ENCODE data around the gene NEBL. TPM values are rescaled to one million over a fixed set of nuclear protein-coding genes. Genes with fewer than 3 reads are reported as not detected.

NEBL gene
- total and polyA plus RNA-seq, 3 experiments from 2014 or later: 0.11 to 0.15 TPM; not detected in 1

DNA sequence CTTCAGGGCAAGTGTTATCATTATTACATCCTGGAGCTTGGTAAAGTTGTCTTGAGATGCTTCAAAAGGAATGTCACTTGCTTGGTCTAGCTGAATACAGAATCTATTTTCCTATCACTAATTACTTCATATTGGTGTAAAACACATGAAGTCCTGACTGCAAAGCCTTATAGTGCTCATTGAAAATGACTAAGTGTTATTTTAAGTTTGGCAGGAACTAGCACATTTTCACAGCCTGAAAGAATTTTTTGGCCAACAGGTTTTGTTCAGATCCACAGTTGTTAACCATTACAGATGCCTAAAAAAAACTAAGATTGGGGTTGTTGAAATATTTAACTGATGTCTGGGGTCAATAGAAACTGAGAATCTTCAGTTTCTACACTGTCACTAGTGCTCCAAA is 149.3 kb downstream of the NEBL start:
- no peak overlapping the region for H3K4me3 Mint-ChIP-seq
- H3K36me3 Mint-ChIP-seq: no peaks in the 10 kb centered on the region
- peaks cover 13 to 28% (median 19%) of the 10 kb centered on the region in 5 donors for H3K9me3 Mint-ChIP-seq
- Histone ChIP-seq H3K4me3 (ENCODE audit: low read length) (no peak overlapping the region), H3K9me3 (ENCODE audit: low read length) (no peaks in the 10 kb centered on the region), H3K27me3 (ENCODE audit: insufficient read depth, low read length, poor library complexity, severe bottlenecking) (no peaks in the 10 kb centered on the region), H3K4me1 (ENCODE audit: insufficient read depth, low read length) (no peaks in the 10 kb centered on the region), H3K27ac (ENCODE audit: low read depth, low read length) (no peak overlapping the region), H3K36me3 (ENCODE audit: insufficient read depth, low read length) (no peaks in the 10 kb centered on the region)
- no peaks in the 10 kb centered on the region for H3K4me1 Mint-ChIP-seq
- no peak overlapping the region for H3K27ac Mint-ChIP-seq
- no peaks in the 10 kb centered on the region for H3K27me3 Mint-ChIP-seq
- no peak for DNase-seq
- CTCF ChIA-PET: no interaction called here
- POLR2A ChIA-PET: no interaction called here

DNA sequence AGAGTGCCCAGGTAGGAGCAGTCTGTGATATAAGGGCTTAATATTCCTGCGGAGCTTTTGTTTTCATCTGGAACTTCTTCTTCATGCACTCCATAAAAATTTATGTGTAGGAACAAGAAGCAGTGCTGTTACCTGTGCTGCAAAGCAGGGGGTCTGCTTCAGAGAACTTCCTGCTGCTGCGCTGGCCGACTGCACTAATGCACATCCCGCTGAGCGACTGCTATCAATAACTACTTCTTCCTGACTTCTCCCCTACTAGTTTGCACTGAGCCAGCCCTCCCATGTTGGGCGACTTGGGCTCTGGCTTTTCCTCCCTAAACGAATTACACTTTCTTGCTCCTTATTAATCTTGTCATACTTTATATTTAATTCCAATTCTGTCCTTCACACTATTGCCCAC is 150.3 kb downstream of the NEBL start:
- Histone ChIP-seq H3K9me3 (ENCODE audit: low read length) (no peaks in the 10 kb centered on the region), H3K36me3 (ENCODE audit: insufficient read depth, low read length) (no peaks in the 10 kb centered on the region), H3K27ac (ENCODE audit: low read depth, low read length) (no peak overlapping the region), H3K4me1 (ENCODE audit: insufficient read depth, low read length) (no peaks in the 10 kb centered on the region), H3K4me3 (ENCODE audit: low read length) (no peak overlapping the region), H3K27me3 (ENCODE audit: insufficient read depth, low read length, poor library complexity, severe bottlenecking) (no peaks in the 10 kb centered on the region)
- no peaks in the 10 kb centered on the region for H3K27me3 Mint-ChIP-seq
- H3K4me3 Mint-ChIP-seq: no peak overlapping the region
- H3K4me1 Mint-ChIP-seq: no peaks in the 10 kb centered on the region
- DNase-seq: no peak
- H3K9me3 Mint-ChIP-seq: peaks cover 13 to 28% (median 19%) of the 10 kb centered on the region in 5 donors
- ChIA-PET CTCF (no interaction called here), POLR2A (no interaction called here)
- H3K36me3 Mint-ChIP-seq: no peaks in the 10 kb centered on the region
- H3K27ac Mint-ChIP-seq: no peak overlapping the region

DNA sequence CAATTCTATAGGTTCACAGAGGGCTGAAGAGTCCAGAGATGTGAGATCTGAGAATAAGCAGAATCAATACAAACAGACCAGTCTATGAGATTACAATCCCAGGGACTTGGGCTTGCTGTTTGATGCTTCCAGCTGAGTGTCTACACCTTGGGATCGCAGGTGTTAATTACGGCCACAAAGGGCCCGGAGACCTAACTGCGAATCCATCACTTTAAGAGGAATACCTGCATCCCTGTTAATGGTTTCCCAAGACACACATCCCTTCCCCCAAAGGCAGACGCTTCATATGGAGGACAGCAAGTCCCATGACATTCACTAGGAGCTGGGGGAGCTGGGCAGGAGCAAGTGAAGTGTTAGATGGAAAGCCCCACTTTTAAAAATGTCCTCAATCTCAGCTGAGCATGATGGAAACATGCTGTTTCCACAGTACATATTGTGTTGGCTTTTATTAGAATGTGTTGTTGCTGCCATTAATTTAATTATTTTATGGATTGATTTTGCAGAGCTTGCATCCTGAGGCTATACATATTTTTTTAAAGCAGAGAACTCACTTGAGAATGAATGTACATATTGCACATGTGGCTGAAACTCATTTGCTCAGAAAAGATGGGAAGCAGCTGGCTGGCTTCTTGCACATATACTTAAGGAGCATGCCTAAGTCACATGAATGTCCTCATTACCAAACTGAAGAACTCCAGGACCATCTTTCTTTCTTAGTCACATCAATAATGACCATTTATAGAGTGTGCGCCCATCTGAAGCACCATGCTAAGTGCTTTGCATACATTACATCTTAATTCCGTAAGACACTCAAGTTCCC is 151.3 kb downstream of the NEBL start:
- Mint-ChIP-seq H3K27ac (no peak overlapping the region), H3K4me3 (no peak overlapping the region), H3K4me1 (no peaks in the 10 kb centered on the region), H3K36me3 (no peaks in the 10 kb centered on the region), H3K9me3 (peaks cover 15 to 22% (median 19%) of the 10 kb centered on the region in 5 donors), H3K27me3 (no peaks in the 10 kb centered on the region)
- H3K36me3 ChIP-seq (ENCODE audit: insufficient read depth, low read length): no peaks in the 10 kb centered on the region
- no peaks in the 10 kb centered on the region for H3K9me3 ChIP-seq (ENCODE audit: low read length)
- no peaks in the 10 kb centered on the region for H3K4me1 ChIP-seq (ENCODE audit: insufficient read depth, low read length)
- ChIA-PET POLR2A (no interaction called here), CTCF (no interaction called here)
- H3K27ac ChIP-seq (ENCODE audit: low read depth, low read length): no peak overlapping the region
- DNase-seq: no peak
- no peak overlapping the region for H3K4me3 ChIP-seq (ENCODE audit: low read length)
- H3K27me3 ChIP-seq (ENCODE audit: insufficient read depth, low read length, poor library complexity, severe bottlenecking): no peaks in the 10 kb centered on the region

DNA sequence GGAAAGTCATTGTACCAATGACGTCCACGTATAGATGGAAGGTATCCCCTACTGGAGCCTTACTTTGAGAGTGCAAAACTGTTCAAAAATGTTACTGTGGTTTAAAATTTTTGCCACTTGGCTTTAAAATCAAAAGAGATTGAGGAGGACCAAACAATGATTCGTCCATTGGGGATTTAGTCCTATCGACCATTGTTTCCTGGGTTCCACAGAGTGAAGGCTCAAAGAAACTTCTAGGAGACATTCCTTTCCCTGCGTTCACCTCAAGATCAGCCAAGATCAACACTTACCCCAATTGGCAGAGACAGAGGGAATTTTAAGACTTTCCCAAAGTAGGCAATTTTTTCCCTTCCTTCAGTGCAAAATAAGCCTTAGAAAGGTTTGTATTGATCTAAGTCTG is 152.3 kb downstream of the NEBL start:
- Histone ChIP-seq H3K4me1 (ENCODE audit: insufficient read depth, low read length) (no peaks in the 10 kb centered on the region), H3K27ac (ENCODE audit: low read depth, low read length) (no peak overlapping the region), H3K36me3 (ENCODE audit: insufficient read depth, low read length) (no peaks in the 10 kb centered on the region), H3K9me3 (ENCODE audit: low read length) (no peaks in the 10 kb centered on the region), H3K27me3 (ENCODE audit: insufficient read depth, low read length, poor library complexity, severe bottlenecking) (no peaks in the 10 kb centered on the region), H3K4me3 (ENCODE audit: low read length) (no peak overlapping the region)
- Mint-ChIP-seq H3K9me3 (peaks cover 11 to 13% (median 11%) of the 10 kb centered on the region in 5 donors), H3K36me3 (no peaks in the 10 kb centered on the region), H3K27ac (no peak overlapping the region), H3K4me1 (no peaks in the 10 kb centered on the region), H3K27me3 (no peaks in the 10 kb centered on the region), H3K4me3 (no peak overlapping the region)
- DNase-seq: no peak
- ChIA-PET CTCF (no interaction called here), POLR2A (no interaction called here)

DNA sequence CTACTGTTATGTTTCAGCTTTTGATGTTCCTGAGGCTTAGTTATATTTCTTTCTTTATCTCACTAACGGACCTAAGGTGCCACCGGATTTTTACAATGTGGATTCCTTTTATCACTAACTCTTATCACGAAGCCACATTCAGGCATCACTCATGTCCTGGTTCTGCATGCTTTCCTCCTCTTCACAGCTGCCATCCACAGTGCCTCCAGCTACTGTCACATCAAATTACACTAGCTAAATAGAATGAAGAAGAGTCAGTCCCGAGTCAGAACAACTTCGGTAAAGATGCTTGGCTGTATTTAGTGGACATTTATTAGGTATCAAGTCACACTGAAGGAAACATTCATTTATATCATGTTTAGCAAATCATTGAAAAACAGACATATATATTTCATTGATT is 153.2 kb downstream of the NEBL start:
- no peak overlapping the region for H3K4me3 ChIP-seq (ENCODE audit: low read length)
- no peaks in the 10 kb centered on the region for H3K36me3 Mint-ChIP-seq
- no peak overlapping the region for H3K27ac ChIP-seq (ENCODE audit: low read depth, low read length)
- H3K4me3 Mint-ChIP-seq: no peak overlapping the region
- no peak overlapping the region for H3K27ac Mint-ChIP-seq
- no peaks in the 10 kb centered on the region for H3K4me1 ChIP-seq (ENCODE audit: insufficient read depth, low read length)
- H3K9me3 ChIP-seq (ENCODE audit: low read length): no peaks in the 10 kb centered on the region
- no peaks in the 10 kb centered on the region for H3K4me1 Mint-ChIP-seq
- H3K27me3 ChIP-seq (ENCODE audit: insufficient read depth, low read length, poor library complexity, severe bottlenecking): no peaks in the 10 kb centered on the region
- no peaks in the 10 kb centered on the region for H3K27me3 Mint-ChIP-seq
- H3K9me3 Mint-ChIP-seq: peaks cover 6 to 10% (median 7%) of the 10 kb centered on the region in 5 donors
- ChIA-PET CTCF (no interaction called here), POLR2A (no interaction called here)
- no peak for DNase-seq
- H3K36me3 ChIP-seq (ENCODE audit: insufficient read depth, low read length): no peaks in the 10 kb centered on the region

DNA sequence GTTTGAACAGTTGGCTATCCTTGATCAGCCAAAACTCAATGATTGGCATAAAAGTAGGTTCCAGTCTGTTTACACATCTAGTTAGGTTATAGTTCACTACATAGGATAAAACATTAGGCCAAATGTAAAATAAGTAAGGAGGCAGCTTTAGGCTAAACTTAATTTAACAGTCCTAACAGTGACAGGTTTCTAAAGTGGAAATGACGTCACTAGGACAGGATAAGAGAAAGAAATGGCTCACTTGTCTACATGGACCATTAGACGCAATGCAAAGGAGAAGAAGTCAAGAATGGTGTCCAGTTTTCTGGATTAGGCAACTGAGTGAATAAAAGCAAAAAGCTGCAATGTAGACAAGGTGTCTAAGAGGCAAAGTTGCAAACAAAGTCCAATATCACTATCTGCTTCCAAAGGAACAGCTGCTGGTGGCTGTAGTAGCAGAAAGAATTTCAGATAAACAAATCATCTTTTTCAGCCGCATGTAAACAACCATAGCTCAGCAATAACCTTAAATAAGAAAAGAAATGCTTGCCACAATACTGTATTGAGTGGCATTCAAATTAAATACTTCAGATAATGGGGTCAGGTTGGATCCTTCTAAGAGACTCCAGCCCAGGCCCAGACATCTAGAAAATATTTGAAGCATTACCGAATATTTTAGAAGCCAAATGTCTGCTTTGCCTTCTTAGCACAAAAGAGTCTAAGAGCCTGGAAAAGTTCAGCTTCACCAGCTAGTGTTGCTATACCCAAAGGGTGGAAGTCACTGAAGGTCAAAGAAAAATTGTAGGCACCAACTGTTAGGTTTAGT is 154.2 kb downstream of the NEBL start:
- Mint-ChIP-seq H3K36me3 (no peaks in the 10 kb centered on the region), H3K9me3 (peaks cover 0 to 7% (median 4%) of the 10 kb centered on the region in 5 donors), H3K4me1 (no peaks in the 10 kb centered on the region), H3K4me3 (no peak overlapping the region), H3K27me3 (no peaks in the 10 kb centered on the region), H3K27ac (no peak overlapping the region)
- DNase-seq: no peak
- no peaks in the 10 kb centered on the region for H3K9me3 ChIP-seq (ENCODE audit: low read length)
- H3K4me1 ChIP-seq (ENCODE audit: insufficient read depth, low read length): no peaks in the 10 kb centered on the region
- CTCF ChIA-PET: no interaction called here
- no peak overlapping the region for H3K27ac ChIP-seq (ENCODE audit: low read depth, low read length)
- POLR2A ChIA-PET: no interaction called here
- no peaks in the 10 kb centered on the region for H3K36me3 ChIP-seq (ENCODE audit: insufficient read depth, low read length)
- H3K4me3 ChIP-seq (ENCODE audit: low read length): no peak overlapping the region
- no peaks in the 10 kb centered on the region for H3K27me3 ChIP-seq (ENCODE audit: insufficient read depth, low read length, poor library complexity, severe bottlenecking)

DNA sequence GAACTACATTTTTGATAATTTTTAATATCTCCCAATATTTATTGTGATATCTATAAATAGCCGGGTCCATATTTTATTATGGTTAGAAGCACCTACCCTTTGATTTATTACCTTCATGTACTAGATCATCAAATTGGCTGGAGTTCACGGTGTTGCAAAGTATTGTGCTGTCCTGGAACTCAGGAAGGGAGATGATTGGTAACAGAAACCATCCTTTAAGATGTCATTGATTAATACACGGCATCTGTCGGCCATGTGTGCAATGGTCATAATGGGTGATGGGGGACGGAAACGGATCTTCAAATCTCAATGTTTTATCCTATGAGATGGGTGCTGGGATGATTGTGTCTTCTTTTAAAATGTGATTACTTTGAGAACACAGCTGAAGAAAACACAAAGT is 157.0 kb downstream of the NEBL start:
- Mint-ChIP-seq H3K4me1 (no peaks in the 10 kb centered on the region), H3K9me3 (peaks cover 0 to 4% (median 0%) of the 10 kb centered on the region in 5 donors), H3K27ac (no peak overlapping the region), H3K36me3 (no peaks in the 10 kb centered on the region), H3K4me3 (no peak overlapping the region), H3K27me3 (no peaks in the 10 kb centered on the region)
- ChIA-PET POLR2A (no interaction called here), CTCF (no interaction called here)
- H3K4me1 ChIP-seq (ENCODE audit: insufficient read depth, low read length): no peaks in the 10 kb centered on the region
- no peaks in the 10 kb centered on the region for H3K27me3 ChIP-seq (ENCODE audit: insufficient read depth, low read length, poor library complexity, severe bottlenecking)
- DNase-seq: no peak
- H3K36me3 ChIP-seq (ENCODE audit: insufficient read depth, low read length): no peaks in the 10 kb centered on the region
- H3K4me3 ChIP-seq (ENCODE audit: low read length): no peak overlapping the region
- H3K27ac ChIP-seq (ENCODE audit: low read depth, low read length): no peak overlapping the region
- H3K9me3 ChIP-seq (ENCODE audit: low read length): no peaks in the 10 kb centered on the region

DNA sequence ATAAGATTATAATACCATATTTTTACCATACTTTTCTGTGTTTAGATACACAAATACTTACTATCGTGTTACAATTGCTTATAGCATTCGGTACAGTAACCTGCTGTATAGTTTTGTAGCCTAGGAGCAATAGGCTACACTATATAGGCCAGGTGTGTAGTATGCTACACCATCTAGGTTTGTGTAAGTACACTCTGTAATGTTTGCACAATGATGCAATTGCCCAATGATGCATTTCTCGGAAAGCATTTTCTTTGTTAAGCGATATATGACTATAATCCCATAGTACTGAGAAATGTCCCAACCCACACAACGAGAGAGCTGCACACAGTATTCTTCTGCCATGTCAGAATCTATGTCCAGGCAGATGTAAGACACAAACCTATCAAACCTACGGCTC is 160.0 kb downstream of the NEBL start:
- H3K9me3 Mint-ChIP-seq: peaks cover 2 to 18% (median 4%) of the 10 kb centered on the region in 5 donors
- no peak overlapping the region for H3K4me3 Mint-ChIP-seq
- no peak for DNase-seq
- H3K4me1 ChIP-seq (ENCODE audit: insufficient read depth, low read length): no peaks in the 10 kb centered on the region
- H3K4me1 Mint-ChIP-seq: no peaks in the 10 kb centered on the region
- no peaks in the 10 kb centered on the region for H3K27me3 ChIP-seq (ENCODE audit: insufficient read depth, low read length, poor library complexity, severe bottlenecking)
- no peaks in the 10 kb centered on the region for H3K9me3 ChIP-seq (ENCODE audit: low read length)
- ChIA-PET POLR2A (no interaction called here), CTCF (no interaction called here)
- H3K36me3 ChIP-seq (ENCODE audit: insufficient read depth, low read length): no peaks in the 10 kb centered on the region
- H3K27ac Mint-ChIP-seq: no peak overlapping the region
- H3K27me3 Mint-ChIP-seq: no peaks in the 10 kb centered on the region
- H3K27ac ChIP-seq (ENCODE audit: low read depth, low read length): no peak overlapping the region
- H3K36me3 Mint-ChIP-seq: no peaks in the 10 kb centered on the region
- H3K4me3 ChIP-seq (ENCODE audit: low read length): no peak overlapping the region
